Measurements from ENCODE around the gene AAR2.

AAR2 gene

GRCh38 chr20:36261389-36262105 lies 25.3 kb downstream of the AAR2 start:
- DNase-seq, result no peak

- no peak for DNase-seq
Measured at GRCh38 chr20:36262440-36262839, 26.2 kb downstream of the AAR2 start.

GRCh38 chr20:36264426-36265246 lies 28.4 kb downstream of the AAR2 start:
- no peak for DNase-seq

GRCh38 chr20:36266189-36266588 lies 29.9 kb downstream of the AAR2 start:
- DNase-seq, result no peak

GRCh38 chr20:36267605-36268381 lies 31.5 kb downstream of the AAR2 start:
- no peak for DNase-seq

- no peak for DNase-seq
Measured at GRCh38 chr20:36268440-36269342, 32.4 kb downstream of the AAR2 start.

- DNase-seq, result no peak
Measured at GRCh38 chr20:36269507-36269906, 33.2 kb downstream of the AAR2 start.

- DNase-seq, result no peak
Measured at GRCh38 chr20:36270744-36271638, 34.7 kb downstream of the AAR2 start.

GRCh38 chr20:36271639-36272546 lies 35.6 kb downstream of the AAR2 start:
- no peak for DNase-seq

- DNase-seq, result no peak
Measured at GRCh38 chr20:36272547-36273220, 36.4 kb downstream of the AAR2 start.

- DNase-seq, result no peak
Measured at GRCh38 chr20:36273414-36274180, 37.3 kb downstream of the AAR2 start.

- DNase-seq, result no peak
Measured at GRCh38 chr20:36274181-36274841, 38.0 kb downstream of the AAR2 start.

- DNase-seq, result no peak
Measured at GRCh38 chr20:36275011-36275410, 38.7 kb downstream of the AAR2 start.

GRCh38 chr20:36275441-36276189 lies 39.3 kb downstream of the AAR2 start:
- no peak for DNase-seq

GRCh38 chr20:36277546-36277945 lies 41.3 kb downstream of the AAR2 start:
- no peak for DNase-seq

GRCh38 chr20:36279362-36279761 lies 43.1 kb downstream of the AAR2 start:
- no peak for DNase-seq

- DNase-seq, result no peak
Measured at GRCh38 chr20:36279776-36280175, 43.5 kb downstream of the AAR2 start.
